ENCODE results near the gene CFTR.

Gene CFTR

DNA sequence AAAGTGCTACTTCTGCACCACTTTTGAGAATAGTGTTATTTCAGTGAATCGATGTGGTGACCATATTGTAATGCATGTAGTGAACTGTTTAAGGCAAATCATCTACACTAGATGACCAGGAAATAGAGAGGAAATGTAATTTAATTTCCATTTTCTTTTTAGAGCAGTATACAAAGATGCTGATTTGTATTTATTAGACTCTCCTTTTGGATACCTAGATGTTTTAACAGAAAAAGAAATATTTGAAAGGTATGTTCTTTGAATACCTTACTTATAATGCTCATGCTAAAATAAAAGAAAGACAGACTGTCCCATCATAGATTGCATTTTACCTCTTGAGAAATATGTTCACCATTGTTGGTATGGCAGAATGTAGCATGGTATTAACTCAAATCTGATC is 110.4 kb downstream of the CFTR start:
- DNase-seq (ENCODE audit: low spot score): no peak

- DNase-seq (ENCODE audit: low spot score): no peak
Measured at GRCh38 chr7:117592011-117592635, 112.3 kb downstream of the CFTR start.

GRCh38 chr7:117596134-117596533 is 116.3 kb downstream of the CFTR start:
- DNase-seq (ENCODE audit: low spot score): no peak

DNA sequence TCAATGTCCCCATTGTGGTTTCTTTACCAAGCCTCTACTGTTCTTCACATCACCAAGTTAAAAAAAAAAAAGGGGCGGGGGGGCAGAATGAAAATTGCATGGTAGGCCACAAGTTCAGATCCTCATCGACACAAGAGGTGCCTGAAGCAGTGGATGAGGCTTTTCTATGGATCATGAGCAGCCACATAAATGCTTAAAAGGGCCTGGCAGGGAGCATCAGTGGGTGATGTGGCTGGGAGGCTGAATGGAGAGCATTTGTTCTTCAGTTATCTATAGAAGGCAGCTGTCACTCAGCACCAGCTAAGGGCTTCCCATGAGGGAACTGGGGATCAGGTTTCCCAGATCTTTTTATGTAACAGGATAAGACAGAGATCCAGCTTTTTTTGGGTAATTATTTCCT is 117.9 kb downstream of the CFTR start:
- no peak for DNase-seq (ENCODE audit: low spot score)

DNA sequence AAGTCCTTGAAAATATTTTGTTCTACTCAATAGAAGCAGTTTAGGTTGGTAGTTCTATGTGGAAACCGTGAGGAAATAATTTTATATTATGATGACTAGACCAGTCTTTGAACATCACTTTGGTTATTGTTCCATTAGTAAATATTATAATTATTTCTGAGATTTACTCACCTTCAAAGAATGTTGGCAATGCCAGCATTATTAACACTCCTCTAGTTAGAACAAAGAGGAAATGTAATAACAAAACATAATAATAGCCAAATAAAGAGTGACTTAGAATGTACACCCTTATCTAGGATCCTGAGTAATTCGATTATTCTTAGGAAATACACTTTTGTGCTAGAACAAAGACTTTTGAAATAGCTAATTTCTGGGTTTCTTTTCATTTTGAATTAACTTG is 121.1 kb downstream of the CFTR start:
- no peak for DNase-seq (ENCODE audit: low spot score)

- DNase-seq (ENCODE audit: low spot score): no peak
Measured at GRCh38 chr7:117603627-117604026, 123.8 kb downstream of the CFTR start.

DNA sequence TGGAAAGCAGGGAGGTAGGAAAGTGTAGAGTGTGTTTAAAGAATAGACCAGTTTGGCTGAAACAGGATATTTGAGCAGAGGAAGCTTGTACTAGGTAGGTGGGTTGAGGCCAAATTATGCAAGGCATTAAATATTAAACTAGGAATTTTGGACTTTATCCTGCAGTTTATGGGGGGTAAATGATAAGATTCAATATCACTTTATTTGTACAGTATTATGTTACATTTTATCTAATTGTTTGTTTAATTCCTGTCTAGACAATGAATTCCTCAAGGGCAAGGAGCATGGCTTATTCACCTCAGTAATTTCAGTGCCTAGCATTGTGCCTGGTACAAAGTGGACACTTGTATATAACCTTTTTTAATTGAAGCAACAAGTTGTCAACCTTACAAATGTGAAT is 125.9 kb downstream of the CFTR start:
- DNase-seq (ENCODE audit: low spot score): no peak

DNA sequence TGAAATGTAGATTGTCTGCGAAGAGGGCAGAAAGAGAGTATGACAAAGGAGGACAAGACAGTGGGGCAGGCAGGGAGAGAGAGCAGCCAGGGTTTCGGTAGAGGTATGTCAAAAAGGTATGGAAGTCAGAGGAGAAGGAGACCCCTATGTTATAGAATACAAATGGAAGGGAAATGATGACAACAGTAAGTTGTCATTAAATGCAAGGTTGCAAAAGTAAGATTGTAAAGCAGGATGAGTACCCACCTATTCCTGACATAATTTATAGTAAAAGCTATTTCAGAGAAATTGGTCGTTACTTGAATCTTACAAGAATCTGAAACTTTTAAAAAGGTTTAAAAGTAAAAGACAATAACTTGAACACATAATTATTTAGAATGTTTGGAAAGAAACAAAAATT is 126.3 kb downstream of the CFTR start:
- DNase-seq (ENCODE audit: low spot score): no peak

DNA sequence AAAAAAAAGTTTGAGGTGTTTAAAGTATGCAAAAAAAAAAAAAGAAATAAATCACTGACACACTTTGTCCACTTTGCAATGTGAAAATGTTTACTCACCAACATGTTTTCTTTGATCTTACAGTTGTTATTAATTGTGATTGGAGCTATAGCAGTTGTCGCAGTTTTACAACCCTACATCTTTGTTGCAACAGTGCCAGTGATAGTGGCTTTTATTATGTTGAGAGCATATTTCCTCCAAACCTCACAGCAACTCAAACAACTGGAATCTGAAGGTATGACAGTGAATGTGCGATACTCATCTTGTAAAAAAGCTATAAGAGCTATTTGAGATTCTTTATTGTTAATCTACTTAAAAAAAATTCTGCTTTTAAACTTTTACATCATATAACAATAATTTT is 130.6 kb downstream of the CFTR start:
- DNase-seq (ENCODE audit: low spot score): no peak

DNA sequence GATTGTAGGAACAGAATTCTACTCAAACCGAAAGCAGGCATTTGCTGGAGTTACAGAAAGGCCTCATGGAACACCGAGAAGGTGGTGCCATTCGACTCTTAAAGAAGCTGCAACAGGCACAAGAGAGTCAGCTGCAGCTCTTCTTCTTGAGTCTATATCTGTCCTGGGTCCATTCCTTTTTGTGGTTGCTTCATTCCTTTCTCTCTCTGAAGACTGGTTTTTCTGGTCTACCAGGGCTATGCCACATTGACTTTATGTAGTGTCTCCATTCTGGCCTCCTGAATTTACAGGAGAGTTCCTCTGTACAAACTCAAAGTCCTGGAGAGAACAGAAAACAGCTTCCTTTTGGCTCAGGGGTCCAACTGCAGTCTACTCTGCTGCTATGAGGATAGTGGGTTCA is 132.8 kb downstream of the CFTR start:
- DNase-seq (ENCODE audit: low spot score): no peak

DNA sequence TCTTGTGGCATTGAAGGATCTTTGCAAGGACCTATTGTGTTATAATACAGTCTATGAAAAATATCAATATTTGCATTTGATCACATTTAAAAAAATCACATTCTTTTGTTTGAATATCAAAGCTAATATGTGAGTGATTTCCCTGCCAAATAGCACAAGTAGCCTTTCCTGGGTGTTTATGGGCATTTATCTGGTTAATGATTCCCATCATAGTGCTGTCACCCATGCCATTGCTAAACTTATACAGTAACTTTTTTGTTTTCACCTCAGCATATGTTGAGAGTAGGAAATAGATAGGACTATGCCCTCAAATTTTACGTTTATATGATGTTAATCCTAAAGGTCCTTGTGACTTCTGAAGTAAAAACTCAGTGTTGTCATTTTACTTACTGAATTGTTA is 136.9 kb downstream of the CFTR start:
- DNase-seq (ENCODE audit: low spot score): no peak

DNA sequence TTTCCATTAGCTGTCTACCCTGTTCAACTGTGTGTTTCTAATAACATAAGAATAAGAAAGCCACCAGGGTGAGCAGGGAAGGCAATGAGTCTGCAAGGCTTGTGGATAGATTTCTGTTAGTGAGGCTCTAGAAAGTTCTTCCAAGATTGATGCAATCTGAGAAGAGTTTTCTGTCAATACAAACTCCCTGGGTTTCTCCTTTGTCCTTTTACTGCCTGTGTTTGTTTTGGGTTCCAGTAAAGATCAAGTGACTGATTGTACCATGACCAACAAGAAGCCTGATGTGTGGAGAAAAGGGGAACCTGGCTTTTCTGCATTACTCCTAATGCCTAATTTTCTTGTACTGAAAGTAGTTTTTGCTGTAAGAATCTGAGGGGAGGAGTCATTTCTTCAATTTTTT is 139.9 kb downstream of the CFTR start:
- DNase-seq (ENCODE audit: low spot score): no peak

DNA sequence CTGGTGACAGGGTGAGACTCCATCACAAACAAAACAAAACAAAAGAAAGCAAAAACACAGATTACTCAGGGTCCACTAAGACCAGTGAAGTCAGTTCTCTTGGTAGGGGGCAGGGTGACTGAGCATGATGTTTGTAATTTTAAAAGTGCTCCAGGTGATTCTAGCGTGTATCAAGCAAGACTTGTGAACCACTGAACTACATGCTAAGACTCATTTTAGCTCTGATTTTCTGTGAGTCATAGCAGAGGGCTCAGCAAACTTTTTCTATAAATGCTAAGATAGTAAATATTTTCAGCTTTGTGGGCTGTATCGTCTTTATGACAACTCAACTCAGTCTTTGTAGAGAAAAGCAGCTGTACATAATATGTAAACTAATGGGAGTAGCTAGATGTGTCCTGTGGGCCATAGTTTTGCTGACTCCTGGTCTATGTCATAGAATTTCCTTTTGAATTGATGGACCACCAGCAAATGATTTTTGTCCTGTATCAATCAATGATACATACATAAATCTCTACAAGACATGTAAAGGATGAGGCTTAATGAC is 141.3 kb downstream of the CFTR start:
- DNase-seq (ENCODE audit: low spot score): no peak

GRCh38 chr7:117623606-117624005 is 143.8 kb downstream of the CFTR start:
- no peak for DNase-seq (ENCODE audit: low spot score)

GRCh38 chr7:117630501-117630900 is 150.7 kb downstream of the CFTR start:
- DNase-seq (ENCODE audit: low spot score): no peak

- DNase-seq (ENCODE audit: low spot score): no peak
Measured at GRCh38 chr7:117630907-117631564, 151.2 kb downstream of the CFTR start.

DNA sequence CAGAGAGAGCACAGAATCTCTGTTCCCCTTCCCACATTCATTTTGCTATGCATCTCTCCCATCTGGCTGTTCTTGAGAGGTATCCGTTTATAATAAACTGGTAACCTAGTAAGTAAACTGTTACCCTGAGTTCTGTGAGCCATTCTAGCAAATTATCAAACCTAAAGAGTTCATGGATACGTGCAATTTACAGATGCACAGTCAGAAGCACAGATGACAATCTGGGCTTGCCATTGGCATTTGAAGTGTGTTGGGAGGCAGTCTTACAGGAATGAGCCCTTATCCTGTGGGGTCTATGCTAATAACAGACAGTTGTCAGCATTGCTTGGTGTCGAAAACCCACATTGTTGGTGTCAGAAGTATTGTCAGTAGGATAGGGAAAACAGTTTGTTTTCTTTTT is 151.8 kb downstream of the CFTR start:
- no peak for DNase-seq (ENCODE audit: low spot score)

GRCh38 chr7:117637937-117638336 is 158.1 kb downstream of the CFTR start:
- no peak for DNase-seq (ENCODE audit: low spot score)

GRCh38 chr7:117639966-117640365 is 160.1 kb downstream of the CFTR start:
- no peak for DNase-seq (ENCODE audit: low spot score)

DNA sequence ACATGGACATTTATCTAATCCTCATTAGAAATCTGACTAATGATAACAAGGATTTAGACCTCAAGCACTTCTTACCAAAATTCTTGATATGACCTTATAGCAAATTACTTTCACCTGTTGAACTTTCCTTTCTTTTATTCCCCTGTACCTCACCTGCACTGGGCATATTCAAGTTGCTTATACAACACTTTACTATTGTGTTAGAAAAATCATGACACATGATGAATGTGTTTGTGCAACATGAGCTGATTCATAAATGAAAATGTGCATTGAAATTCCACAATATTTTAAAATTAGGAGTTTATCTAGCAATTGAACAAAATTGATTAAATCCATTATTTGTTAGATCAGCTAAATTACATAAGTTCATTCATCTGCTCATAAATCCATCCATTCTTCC is 160.6 kb downstream of the CFTR start:
- DNase-seq (ENCODE audit: low spot score): no peak

DNA sequence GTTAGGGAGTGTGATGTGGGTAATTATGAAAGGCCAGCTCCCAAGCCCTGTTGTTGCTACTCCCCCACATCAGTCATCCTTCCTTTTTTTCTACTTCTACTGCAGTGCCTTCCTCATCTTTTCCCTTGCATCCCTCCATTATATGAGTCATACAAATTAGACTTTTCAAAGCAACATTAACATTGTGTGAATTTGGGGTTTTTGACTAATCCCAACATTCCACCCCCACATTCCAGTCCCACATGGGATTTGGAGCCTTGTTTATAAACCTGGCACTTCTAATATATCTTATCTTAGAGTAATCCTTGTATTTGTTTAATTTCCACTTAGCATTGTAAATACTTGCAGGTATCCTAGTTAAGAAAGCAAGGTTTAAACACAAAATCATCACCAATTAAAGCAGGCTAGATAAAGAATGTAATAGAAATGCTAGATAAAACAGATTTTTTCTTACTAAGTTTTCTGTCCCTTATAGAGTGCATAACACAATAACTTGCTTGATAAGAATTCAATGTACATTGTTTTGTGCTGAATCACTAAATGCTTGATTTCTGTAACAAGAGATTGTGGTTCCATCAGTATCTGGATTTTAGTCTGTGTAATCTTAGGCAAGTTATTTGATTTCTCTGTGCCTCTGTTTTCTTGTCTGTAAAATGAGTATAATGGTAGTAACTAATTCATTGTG is 165.8 kb downstream of the CFTR start:
- no peak for DNase-seq (ENCODE audit: low spot score)

DNA sequence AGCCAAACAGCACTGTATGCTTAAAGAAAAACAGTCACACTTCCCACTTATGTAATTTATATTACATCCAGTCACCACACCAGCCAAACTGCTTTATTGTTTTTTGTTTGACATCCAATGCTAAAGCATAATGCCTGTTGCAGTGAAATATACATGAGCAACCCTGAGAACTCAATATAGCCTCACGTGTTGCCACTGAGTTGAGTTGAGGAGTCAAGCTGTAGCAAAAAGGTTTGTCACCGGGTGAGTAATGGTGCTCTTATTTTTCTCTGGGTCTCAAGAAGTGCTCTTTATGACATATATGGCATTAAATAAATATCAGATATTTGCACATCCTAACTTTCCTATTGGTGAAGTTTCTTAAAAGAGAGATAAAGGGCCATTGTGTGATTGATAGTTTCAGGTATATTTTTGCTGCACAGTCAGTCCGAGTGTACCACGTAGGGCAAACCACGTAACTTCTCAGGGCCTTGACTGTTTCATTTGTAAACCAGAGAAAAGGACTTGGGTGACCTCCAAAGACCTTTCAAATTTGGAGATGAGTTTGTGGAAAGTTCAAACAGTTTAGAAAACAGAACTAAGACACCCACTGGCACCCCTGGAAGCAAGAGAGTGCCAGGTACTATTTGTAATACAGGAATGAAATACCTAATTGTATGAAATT is 168.5 kb downstream of the CFTR start:
- DNase-seq (ENCODE audit: low spot score): no peak

Data from CD4-positive, alpha-beta T cell treated with Interleukin-6 at 100 ng/mL for 8 hours (primary cell).